ENCODE data around the gene LEMD3.
A peak's percentile ranks its signal among the peaks of the same experiment; 100 is the strongest.

Gene LEMD3

DNA sequence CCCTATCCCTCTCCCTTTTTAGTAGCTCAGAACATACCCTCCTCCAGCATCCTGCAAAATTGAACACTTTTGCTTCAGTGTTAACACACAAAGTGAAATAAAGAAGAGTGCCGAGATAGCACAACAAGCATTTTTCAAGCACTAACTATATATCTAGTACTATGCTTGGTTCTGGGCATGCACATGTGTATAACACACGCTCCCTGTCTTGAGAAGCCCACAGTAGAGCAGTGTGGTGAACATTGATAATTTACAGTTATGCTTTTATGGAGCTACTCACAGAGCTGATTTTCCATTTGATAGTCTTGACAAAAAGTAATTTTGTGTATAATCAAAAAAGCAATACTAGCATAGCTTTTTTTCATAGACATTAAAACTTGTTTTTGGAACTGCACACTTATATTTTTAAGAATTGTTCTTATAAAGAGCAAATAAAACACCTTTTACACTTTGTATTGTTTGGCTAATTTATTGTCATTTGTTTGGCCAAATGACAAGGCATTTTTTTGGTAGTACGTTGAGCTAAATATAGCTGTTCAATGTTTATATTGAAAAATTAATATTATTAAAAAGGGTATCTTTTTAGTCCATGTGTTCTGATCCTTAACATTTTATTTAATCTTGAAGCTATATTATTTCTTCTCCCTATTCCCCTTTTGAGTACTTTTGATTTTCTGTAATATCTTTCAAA, 39.7 kb downstream of the LEMD3 start:
- no peak for DNase-seq

DNA sequence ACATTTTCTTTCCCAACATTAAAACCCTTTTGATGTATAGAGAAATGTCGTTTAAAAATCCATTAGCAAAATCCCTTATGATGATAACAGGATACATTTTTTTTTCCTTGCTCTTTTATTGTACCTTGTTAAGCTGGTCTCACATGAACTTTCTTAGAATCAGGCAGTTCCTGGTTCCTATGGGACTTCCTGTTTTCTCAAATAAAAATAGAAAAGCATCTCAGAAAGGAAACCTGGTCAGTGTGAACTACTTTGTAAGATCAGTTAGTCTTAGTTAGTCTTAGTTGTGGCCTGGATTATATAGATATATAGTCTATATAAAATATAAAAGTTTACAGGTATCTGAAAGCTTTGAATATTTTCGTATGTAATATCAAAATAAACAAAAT, 40.3 kb downstream of the LEMD3 start:
- DNase-seq, result no peak

DNA sequence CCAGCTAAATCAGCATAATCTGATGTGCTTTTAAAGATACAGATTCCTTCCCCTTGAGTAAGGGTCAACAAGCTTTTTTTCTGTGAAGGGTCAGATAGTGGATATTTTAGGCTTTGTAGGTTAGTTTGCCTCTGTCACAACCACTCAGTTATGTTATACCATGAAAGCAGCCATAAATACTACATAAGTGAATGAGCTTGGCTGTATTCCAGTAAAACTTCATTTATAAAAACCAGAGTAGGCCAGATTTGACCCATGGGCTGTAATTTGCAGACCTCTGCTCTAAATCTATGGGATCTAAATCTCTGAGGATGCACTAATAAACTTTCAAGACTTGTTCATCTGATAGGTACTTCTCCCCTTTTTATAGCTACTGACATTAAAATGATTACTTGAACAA, 47.7 kb downstream of the LEMD3 start:
- DNase-seq, result no peak

DNA sequence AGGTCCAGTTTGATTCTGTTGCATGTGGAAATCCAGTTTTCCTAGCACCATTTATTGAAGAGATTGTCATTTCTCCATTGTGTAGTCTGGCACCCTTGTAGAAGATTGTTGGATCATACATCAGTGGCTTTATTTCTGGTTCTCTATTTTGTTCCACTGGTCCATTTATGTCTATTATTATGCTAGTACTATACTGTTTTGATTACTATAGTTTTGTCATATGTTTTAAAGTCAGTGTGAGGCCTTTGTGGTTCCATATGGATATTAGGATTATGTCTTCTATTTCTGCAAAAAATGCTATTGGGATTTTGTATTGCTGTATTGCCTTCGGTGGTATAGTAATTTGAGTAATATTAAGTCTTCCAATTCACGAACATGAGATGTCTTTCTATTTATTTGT, 51.4 kb downstream of the LEMD3 start:
- DNase-seq, result no peak

DNA sequence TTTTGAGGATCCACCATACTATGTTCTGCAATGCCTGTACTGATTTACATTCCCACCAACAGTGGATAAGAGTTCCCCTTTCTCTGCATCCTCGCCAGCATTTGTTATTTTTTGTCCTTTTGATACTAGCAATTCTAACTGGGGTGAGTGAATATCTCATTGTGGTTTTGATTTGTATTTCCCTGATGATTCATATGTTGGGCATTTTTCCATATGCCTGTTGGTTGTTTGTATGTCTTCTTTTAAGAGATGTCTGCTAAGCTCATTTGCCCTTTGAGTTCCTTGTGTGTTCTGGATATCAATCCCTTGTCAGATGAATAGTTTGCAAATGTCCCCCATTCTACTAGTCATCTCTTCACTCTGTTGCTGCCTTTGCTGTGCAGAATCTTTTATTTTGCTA, 60.1 kb downstream of the LEMD3 start:
- no peak for DNase-seq

DNA sequence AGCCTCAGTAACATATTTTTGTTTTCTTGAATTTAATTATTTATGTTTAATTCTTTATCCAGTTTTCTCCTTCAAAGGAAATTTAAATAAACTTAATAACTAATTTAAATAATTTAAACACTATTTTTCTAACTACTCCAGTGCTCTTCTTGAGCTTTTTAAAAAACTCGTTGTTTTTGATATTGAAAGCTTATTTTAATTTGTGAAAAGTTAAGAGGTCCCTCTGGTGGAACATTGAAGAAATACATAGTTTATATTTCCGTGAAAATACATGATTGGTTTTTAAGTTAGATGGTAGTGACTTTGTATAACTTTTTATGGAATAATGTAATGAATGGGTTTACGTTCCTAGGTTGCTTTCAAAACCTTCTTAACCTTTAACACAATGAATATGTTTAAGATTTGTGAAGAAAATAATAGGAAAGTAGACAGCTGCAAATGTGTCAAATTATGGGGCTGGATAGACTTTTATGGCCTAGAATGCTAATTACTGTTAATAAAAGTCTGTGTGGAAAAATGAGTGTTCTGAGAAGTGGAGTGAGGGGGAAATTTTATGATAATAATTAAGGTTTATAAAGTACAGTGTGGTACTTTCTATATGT, 63.2 kb downstream of the LEMD3 start:
- DNase-seq, result no peak

DNA sequence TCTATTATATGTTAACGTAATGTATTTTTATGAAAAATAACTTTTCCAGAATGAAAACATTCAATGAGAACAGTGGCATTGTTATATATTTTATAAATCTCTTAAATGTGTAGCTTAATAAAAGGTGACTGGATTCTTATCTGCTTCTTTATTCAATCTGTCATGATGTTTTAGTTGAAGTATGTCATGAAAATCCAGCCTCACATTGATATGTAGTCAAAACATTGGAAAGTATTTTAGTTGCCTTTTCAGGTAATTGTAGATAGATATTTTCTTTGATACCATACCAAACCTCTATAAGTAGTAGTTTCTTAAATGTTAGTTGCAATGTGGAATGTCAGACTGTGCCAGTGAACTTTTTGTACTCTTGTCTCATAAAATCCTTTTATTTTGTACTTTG, 67.8 kb downstream of the LEMD3 start:
- no peak for DNase-seq

DNA sequence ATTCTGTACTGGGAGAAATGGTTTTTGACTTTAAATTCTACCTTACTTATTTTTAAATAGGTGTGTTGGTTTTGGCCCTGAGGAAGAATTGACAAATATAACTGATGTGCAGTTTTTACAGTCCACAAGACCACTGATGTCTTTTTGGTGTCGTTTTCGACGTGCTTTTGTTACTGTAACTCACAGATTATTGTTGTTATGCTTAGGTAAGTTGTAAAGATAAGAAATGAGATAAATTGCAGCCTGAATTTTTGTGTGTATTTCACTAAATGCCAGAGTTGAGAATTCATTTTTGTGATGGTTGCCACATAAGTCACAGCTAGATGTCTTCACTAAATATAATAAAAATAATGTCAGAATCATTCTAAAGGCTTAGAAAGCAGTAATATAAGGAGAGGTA, 69.2 kb downstream of the LEMD3 start:
- no peak for DNase-seq

DNA sequence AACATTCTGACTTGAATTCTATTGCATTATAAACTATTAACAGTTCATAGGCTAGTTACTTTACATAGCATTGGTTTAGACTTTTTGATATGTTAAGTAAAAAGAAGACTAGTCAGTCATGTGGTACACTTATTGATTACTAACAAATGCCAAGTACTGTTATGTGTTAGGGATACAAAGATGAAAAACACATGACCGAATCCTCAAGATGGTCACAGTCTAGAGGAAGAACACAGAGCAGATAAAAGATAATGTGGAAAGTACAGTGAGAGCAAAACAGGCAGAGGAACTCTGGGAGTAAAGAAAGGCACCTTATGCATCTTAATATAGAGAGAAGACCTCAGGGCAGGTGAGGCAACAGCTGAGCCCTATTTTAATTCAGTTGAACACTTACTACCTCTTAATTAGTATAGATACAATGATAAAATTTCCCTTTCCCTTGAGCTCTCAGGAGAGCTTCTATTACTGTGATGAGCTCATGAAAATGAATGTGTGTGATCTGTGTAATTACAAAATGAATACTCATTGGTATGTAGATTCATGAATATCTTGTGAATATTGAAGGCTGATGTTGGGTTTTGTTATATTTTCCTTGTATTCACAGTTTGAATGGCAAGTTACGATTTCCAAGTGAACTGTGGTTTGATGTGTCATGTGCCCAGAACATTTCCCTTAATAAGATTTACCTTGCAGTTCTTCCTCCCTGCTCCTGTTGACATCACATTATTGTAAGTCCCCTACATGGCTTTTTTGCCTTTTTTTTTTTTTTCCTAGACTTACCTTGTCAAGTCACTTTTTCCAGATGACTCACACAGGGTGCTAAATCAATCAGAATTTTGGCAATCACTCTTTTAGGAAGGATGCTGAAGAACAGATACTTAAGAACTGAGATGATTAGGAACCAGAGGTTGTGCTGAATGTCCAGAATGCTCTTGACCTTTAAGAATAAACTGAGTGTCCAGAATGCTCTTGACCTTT, 79.6 kb downstream of the LEMD3 start:
- no peak for DNase-seq

DNA sequence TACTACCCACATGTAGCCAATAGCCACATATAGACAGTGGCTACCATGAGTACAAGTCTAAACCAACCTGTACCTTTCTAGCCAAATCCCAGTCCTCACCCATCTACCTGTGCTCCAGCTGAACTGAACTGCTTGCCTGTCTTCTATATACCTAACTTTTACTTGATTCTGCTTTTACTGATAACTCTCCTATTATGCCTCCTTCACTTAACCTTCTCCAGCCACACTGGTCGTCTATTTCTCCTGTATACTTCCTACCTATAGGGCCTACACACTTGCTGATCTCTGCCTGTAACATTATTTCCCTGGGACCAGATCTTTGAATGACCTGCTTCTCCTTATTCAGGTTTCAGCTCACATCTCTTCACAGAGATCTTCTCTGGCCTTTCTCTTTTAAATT, 83.1 kb downstream of the LEMD3 start:
- no peak for DNase-seq

DNA sequence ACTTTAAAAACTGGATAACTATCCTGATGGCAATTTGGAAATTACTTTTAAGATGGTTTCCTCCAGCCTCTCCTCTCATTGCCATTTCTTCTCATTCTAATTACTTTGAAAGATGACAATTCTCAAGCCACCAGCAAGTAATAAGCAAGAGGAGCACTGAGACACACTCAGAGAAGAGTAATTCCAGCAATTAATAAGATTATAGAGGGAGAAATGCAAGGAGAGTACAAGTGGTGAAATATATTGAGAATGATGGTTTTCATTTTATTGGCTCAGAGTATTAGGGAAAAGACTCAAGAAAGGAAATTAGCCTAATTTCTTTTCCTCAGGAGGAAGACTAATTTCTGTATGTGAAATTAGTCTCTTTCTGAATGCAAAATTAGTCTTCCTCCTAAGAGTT, 88.6 kb downstream of the LEMD3 start:
- DNase-seq, result no peak

DNA sequence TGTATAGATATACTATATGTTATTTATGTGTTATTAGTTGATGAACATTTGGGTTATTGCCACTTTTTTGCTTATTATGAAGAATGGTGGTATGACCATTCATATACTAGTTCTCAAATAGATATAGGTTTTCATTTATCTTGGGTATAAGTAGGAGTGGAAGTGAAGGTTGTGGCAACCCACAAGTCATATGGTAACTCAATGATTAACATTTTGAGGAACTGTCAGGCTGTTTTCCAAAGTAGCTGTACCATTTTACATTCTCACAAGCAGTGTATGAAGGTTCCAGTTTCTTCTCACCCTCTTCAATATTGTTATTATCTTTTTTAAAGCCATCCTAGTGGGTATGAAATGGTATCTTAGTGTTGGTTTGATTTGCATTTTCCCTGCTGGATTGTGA, 90.1 kb downstream of the LEMD3 start:
- DNase-seq, result no peak

DNA sequence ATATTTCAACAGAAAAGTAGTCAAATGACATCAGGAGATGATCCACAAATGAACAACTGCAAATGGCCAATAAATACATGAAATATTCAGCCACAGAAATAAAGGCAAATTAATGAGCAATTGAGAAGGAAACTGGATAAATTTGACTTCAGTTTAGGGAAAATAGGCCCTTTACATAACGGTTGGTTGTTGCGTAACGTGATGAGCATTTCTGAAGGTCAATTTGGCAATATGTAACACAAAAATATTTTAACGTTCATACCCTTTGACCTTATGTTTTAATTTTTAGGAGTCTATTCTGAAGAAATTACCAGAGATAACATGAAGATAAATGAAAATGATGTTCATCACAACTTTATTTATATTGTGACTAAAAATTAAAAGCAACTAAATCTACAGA, 94.4 kb downstream of the LEMD3 start:
- no peak for DNase-seq

DNA sequence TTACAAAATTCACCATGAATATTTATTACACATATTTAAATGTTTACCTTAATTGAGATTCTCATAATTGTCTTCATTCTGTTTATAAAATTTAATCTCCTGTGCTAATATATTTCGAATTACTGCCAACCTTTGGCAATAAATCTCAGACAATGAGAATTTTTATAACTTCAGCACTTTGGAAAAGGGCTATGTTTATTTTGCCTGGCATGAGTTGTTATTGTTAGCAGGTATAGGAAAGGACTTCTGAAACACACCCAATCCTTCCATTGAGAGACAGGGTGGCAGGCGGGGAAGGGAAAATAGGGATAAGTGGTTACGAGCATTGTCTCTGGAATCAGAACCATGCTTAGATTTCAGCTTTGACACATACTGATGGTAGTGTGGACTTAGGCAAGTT, 97.0 kb downstream of the LEMD3 start:
- no peak for DNase-seq

DNA sequence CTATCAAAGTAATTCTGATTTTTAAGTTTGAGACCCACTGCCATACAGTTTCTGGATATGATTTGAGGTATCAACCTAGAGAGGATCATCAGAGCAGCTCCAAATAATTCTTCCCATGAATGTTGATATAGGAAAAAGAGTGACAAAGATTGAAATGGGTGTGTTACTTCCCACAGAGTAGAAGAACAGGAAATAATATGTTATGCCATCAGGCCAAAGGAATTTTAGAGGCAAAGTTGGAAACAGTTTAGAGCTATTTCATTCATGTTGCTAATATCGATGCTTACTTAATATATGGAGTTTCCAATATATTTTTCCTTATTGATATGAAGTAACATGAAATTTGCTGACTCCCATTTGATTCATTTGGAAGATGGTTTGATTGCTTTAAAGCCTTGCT, 100.2 kb downstream of the LEMD3 start:
- no peak for DNase-seq

DNA sequence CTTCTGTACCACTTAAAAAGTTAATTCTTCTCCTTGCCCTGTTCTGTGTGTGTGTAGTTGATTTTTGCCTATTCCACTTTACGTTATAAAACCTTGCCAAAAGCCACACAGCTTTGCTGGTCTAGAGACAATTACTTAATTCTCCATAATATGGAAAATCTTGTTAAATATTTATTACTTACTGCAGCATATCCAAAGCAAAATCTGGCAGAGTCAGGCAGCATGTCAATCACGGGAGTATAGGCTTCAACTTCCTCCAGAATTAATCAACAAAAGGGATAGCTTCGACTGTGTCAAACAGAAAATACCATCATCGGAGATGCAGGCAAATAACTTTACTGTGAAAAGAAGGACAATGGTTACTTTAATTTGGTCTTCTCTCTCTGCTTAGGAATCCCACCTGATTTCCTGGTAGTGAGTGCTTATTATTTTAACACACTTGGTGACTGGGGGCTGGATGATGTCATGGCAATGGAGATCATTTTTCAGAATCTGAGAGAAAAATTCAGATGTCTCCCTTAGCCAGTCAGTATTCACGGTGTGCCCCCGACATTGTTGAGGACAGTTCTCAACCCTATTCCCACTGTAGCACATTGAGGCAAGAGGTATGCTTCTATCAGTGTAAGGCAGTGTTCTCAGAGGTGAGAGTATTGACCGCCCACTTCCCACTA, 105.4 kb downstream of the LEMD3 start:
- no peak for DNase-seq

DNA sequence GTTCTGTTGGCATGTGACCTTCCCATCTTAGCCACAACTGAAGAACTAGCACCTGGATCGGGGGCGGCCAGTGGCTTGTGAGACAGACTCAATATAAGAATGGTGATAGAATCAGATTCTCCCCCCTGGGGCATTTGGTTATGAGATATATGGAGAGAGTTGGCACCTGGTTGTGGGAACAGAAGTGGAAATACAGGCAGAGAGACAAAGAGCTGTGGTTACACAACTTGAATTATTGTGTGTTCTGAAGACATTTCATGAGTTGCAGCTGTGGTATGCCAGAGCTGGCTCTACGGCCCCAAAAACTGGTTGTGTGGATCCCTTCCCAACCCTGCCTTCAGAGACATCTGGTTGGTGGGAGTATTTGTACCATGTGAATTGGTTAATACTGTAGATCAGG, 106.2 kb downstream of the LEMD3 start:
- DNase-seq, result no peak

DNA sequence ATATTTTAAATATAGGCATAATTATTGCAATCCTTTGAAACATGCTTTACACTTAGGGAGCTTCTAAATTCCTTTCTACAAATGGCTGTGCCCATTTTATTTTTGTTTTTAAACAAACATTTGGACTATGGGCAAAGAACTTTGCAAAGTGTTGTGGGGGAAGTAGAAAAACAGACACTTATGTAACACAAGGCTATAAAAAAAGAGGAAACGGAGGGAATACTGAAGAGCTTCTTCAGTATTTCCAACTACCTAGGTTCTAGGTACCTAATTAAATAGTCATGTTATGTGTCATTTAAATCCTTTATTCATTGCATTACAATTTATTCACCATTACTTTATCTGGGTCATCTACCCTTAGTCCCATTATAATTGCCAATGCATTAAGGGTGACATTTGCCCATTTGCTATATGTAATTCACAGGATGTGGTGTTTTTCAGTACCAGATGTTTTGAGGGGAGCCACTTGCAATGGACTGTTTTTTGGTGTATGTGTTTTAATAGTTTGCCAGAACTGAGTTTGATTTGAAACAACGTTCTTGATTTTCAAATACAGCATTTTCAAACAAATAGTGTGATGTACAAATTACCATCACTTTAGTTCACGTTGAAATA, 107.6 kb downstream of the LEMD3 start:
- no peak for DNase-seq

DNA sequence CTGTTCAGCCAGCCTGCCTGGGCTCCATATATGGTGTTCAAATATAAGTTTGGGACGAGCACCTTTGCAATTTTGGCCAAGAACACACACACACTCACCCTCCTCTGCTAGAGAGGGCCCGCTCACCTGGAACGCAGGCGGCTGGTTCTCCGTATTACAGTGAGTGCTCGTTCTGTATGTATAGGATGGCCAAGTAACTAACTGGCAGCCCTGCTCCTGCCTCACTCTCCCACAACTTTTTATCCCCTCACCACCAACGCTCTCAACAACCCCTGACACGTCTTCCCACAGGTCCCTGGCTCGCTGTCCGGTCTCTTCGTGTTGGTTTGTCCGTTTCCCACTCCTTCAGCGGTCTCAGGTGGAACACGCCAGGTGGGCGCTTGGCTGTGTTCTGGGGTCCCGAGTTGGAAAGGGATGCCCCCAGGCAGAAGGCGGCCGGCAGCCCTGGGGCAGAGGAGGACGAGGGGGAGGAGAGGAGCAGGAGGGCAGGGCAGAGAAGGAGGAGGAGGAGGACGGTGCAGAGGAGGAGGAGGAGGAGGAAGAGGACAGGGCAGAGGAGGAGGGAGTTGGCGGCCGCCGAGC, 108.7 kb downstream of the LEMD3 start:
- no peak for DNase-seq

DNA sequence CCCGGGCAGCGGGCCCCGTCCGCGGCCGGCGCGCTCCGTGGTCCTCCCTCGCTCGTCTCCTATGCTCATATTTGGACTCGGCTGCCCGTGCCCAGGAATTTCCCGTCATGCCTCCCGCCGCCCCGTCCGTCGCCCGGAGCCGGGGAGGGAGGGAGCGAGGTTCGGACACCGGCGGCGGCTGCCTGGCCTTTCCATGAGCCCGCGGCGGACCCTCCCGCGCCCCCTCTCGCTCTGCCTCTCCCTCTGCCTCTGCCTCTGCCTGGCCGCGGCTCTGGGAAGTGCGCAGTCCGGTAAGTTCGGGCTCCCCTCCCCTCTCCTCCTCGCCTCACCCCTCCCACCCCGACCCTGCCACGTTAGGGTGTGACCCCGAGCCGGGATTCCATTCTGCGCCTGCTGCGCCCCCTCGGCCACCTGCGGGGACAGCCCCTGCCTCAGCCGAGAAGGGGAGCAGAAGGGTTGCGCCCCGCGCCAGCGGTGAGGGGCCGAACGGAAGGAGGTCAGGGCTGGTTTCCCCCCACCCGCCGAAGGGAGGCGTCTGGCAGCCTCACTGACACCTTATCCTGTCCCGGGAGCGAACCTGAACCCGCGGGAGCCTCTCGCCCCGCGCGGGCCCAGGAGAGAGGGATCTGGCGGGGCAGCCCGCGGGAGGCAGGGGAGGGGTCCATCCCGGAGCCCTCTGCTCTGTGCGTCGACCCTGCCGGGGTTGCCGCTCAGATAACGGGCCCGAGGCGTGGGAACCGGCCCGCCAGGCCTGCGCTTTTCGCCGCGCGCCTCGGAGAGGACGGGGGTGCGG, 109.4 kb downstream of the LEMD3 start, which contains the start of gene MSRB3:
Gene MSRB3, plus strand, starts transcription at position 108 of the 793 bp plus-strand sequence. CDS start 29,897 bp downstream, outside the sequence.
- peak; percentile 11 for DNase-seq

DNA sequence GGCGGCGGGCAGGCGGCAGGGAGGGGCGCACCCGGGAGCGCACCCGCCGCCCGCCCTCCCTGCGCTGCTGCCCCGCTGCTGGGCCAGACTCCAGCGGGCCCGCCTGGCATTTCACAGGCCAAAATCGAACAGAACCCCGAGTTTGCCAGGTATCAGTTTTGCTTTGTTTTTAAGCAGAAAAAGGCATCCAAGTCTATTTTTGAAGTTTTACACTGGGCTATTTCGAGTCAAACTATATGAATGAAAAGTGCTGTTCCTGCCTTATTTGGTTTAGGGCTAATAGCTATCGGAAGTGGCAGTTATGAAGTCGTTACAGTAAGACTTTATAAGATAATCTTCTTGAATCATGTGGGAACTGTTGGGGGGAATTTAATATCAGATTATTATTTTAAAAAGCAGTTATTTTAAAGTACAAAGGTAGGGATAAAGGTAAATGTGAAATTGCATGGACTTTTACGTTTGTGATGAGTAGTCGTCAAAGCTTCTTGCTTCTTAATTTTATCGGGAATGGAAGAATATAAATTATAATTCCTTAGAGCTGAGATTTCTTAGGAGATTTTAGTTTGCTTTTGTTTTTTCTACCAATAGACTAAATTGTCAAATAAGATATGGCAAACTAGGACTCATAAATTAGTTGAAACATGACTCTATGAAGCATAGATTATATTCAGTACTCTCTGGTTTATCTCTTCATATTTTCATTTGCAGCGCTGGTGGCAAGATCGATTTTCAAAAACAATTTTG, 110.2 kb downstream of the LEMD3 start:
- no peak for DNase-seq

All from stimulated activated CD4-positive, alpha-beta T cell treated with anti-CD3 and anti-CD28 coated beads, Interleukin-4, amount 100 ng/mL, for 1 hour (primary cell).